Measurements from ENCODE around the gene BIRC3. TPM values are rescaled to one million over a fixed set of nuclear protein-coding genes. Genes with fewer than 3 reads are reported as not detected.
A peak's percentile ranks its signal among the peaks of the same experiment; 100 is the strongest.

Gene BIRC3
- total RNA-seq, 2 experiments from 2014 or later, result 115 to 124 TPM

- peak in 3 of 14 experiments; percentile 49 to 79 (median 75) for DNase-seq
- Histone ChIP-seq H3K9me3 (ENCODE audit: control insufficient read depth in 1 of 2, insufficient read depth in 1 of 2, low read length in 2 of 2) (no peaks in the 10 kb centered on the region), H3K27me3 (ENCODE audit: control insufficient read depth in 1 of 2, insufficient read depth in 2 of 2, low read length in 2 of 2) (no peaks in the 10 kb centered on the region), H3K36me3 (ENCODE audit: insufficient read depth, low read length) (no peaks in the 10 kb centered on the region), H3K4me3 (ENCODE audit: low read length) (peak overlapping the region; percentile 91), H3K4me1 (ENCODE audit: insufficient read depth, low read length) (peaks cover 48% of the 10 kb centered on the region), H3K27ac (ENCODE audit: low read depth in 1 of 2, low read length in 2 of 2) (peak overlapping the region; percentile 95 to 96)
- H3K27ac Mint-ChIP-seq, result peak overlapping the region; percentile 93
- TF ChIP-seq CTCF (IDR thresholded peaks at IDR 0.05), result no peak
- intact Hi-C loops (cut with DNase I, micrococcal nuclease), result no loop called here
- H3K4me3 Mint-ChIP-seq, result peak overlapping the region; percentile 97
- H3K9me3 Mint-ChIP-seq, result no peaks in the 10 kb centered on the region
- POLR2A ChIA-PET, result interaction anchor here (0.6 to 9.0 kb wide), 5 partner anchors 9 to 135 kb away, joined by 3 to 156 read pairs (median 30); no protein-coding TSS in a partner anchor
- peaks cover 38% of the 10 kb centered on the region for H3K36me3 Mint-ChIP-seq (ENCODE audit: low read depth)
- H3K27me3 Mint-ChIP-seq, result no peaks in the 10 kb centered on the region
- ATAC-seq (ENCODE audit: poor library complexity), result no peak
- CTCF ChIA-PET, result interaction anchor here (3.6 to 16.1 kb wide), 2 partner anchors 10 to 22 kb away, joined by 23 to 185 read pairs; no protein-coding TSS in a partner anchor
- H3K4me1 Mint-ChIP-seq (ENCODE audit: low read depth), result peaks cover 70% of the 10 kb centered on the region
Observed at GRCh38 chr11:102316346-102316904, 859 bp upstream of the BIRC3 start.

- DNase-seq, result no peak
- peak; percentile 0 for ATAC-seq (ENCODE audit: poor library complexity)
- ChIA-PET CTCF (interaction anchor here (0.6 to 16.1 kb wide), 12 partner anchors 9 to 133 kb away, joined by 3 to 185 read pairs (median 5); no protein-coding TSS in a partner anchor), POLR2A (interaction anchor here (1.0 to 9.0 kb wide), 7 partner anchors 11 to 134 kb away, joined by 3 to 156 read pairs (median 11); no protein-coding TSS in a partner anchor)
- Histone ChIP-seq H3K4me3 (ENCODE audit: low read length) (peak overlapping the region; percentile 91), H3K27me3 (ENCODE audit: control insufficient read depth in 1 of 2, insufficient read depth in 2 of 2, low read length in 2 of 2) (no peaks in the 10 kb centered on the region), H3K27ac (ENCODE audit: low read depth in 1 of 2, low read length in 2 of 2) (peak overlapping the region; percentile 95 to 96), H3K36me3 (ENCODE audit: insufficient read depth, low read length) (peaks cover 11% of the 10 kb centered on the region), H3K9me3 (ENCODE audit: control insufficient read depth in 1 of 2, insufficient read depth in 1 of 2, low read length in 2 of 2) (no peaks in the 10 kb centered on the region), H3K4me1 (ENCODE audit: insufficient read depth, low read length) (peaks cover 42% of the 10 kb centered on the region)
- Mint-ChIP-seq H3K36me3 (ENCODE audit: low read depth) (peaks cover 50% of the 10 kb centered on the region), H3K27me3 (no peaks in the 10 kb centered on the region), H3K27ac (peak overlapping the region; percentile 93), H3K9me3 (no peaks in the 10 kb centered on the region), H3K4me3 (peak overlapping the region; percentile 97), H3K4me1 (ENCODE audit: low read depth) (peaks cover 75% of the 10 kb centered on the region)
- intact Hi-C loops (cut with DNase I, micrococcal nuclease), result loop anchor here (1.0 to 2.0 kb wide), 7 partner anchors 11 to 49 kb away; partner anchors contain the start of gene BIRC2 (in 1 of the 2)
- no peak for TF ChIP-seq CTCF (IDR thresholded peaks at IDR 0.05)
Observed at GRCh38 chr11:102317768-102318103, 452 bp downstream of the BIRC3 start.

GRCh38 chr11:102318469-102318868 lies 1.2 kb downstream of the BIRC3 start:
- Mint-ChIP-seq H3K9me3 (no peaks in the 10 kb centered on the region), H3K36me3 (ENCODE audit: low read depth) (peaks cover 55% of the 10 kb centered on the region), H3K27ac (peak overlapping the region; percentile 93), H3K4me3 (peak overlapping the region; percentile 97), H3K4me1 (ENCODE audit: low read depth) (peaks cover 72% of the 10 kb centered on the region), H3K27me3 (no peaks in the 10 kb centered on the region)
- Histone ChIP-seq H3K4me3 (ENCODE audit: low read length) (peak overlapping the region; percentile 91), H3K4me1 (ENCODE audit: insufficient read depth, low read length) (peaks cover 36% of the 10 kb centered on the region), H3K27ac (ENCODE audit: low read depth in 1 of 2, low read length in 2 of 2) (peak overlapping the region; percentile 95 to 96), H3K36me3 (ENCODE audit: insufficient read depth, low read length) (peaks cover 17% of the 10 kb centered on the region), H3K27me3 (ENCODE audit: control insufficient read depth in 1 of 2, insufficient read depth in 2 of 2, low read length in 2 of 2) (no peaks in the 10 kb centered on the region), H3K9me3 (ENCODE audit: control insufficient read depth in 1 of 2, insufficient read depth in 1 of 2, low read length in 2 of 2) (no peaks in the 10 kb centered on the region)
- TF ChIP-seq CTCF (IDR thresholded peaks at IDR 0.05), result peak; percentile 40
- POLR2A ChIA-PET, result interaction anchor here (0.8 to 9.0 kb wide), 8 partner anchors 11 to 294 kb away, joined by 3 to 156 read pairs (median 10); no protein-coding TSS in a partner anchor
- CTCF ChIA-PET, result interaction anchor here (0.6 to 16.1 kb wide), 12 partner anchors 8 to 133 kb away, joined by 3 to 185 read pairs (median 5); no protein-coding TSS in a partner anchor
- DNase-seq (peak in 13 of 14 experiments; percentile 37 to 84 (median 59)), ATAC-seq (ENCODE audit: poor library complexity) (peak; percentile 37)
- intact Hi-C loops (cut with DNase I, micrococcal nuclease), result loop anchor here (1.0 to 2.0 kb wide), 3 partner anchors 23 to 30 kb away; partner anchors contain the start of gene BIRC2 (in 1 of the 2)

Data from CD4-positive, alpha-beta T cell (primary cell).